H1 (cell line): ENCODE measurements around the gene SERAC1.

Experiments used
- CHD1 ChIP-seq: IDR thresholded peaks from 2 replicates; pipeline ENCODE4 v1.6.1; 2012; ENCODE audit warnings: low read depth, low read length, improper control_type of control experiment
- CREB1 ChIP-seq: IDR thresholded peaks from 2 replicates; pipeline ENCODE4 v1.6.1; 2012; ENCODE audit warnings: inconsistent platforms
- EGR1 ChIP-seq: IDR thresholded peaks from 2 replicates; pipeline ENCODE4 v1.6.1; 2011; ENCODE audit warnings: low read depth, low read length, borderline replicate concordance
- EZH2 ChIP-seq: fragments of 200-600 bp; sonication (generic); IDR thresholded peaks from 2 replicates; pipeline ENCODE4 v1.7.1; 2012; ENCODE audit warnings: low read depth, mild to moderate bottlenecking, moderate library complexity, low read length, inconsistent platforms; ENCODE audit not compliant: severe bottlenecking
- SIN3A ChIP-seq, 2 experiments: IDR thresholded peaks in 1 of 2; conservative IDR thresholded peaks in 1 of 2; 2 replicates each; pipeline ENCODE4 v1.6.1; 2011 to 2012; ENCODE audit warnings: low read length in 2 of 2, improper control_type of control experiment in 1 of 2, low read depth in 1 of 2, mild to moderate bottlenecking in 1 of 2
- TAF1 ChIP-seq: IDR thresholded peaks from 2 replicates; pipeline ENCODE4 v1.6.1; 2011; ENCODE audit warnings: mild to moderate bottlenecking, low read depth, low read length
- TF ChIP-seq, protein P1 (sequence below), 3 experiments: IDR thresholded peaks; 1 replicate in 2 of 3; 2 replicates in 1 of 3; pipeline versions ENCODE4 v1.5.1 to v1.6.1; 2011; ENCODE audit warnings: low read length in 3 of 3, mild to moderate bottlenecking in 3 of 3, inconsistent platforms in 2 of 3, low read depth in 1 of 3, moderate library complexity in 1 of 3; ENCODE audit not compliant: insufficient read depth in 1 of 3; ENCODE audit errors: control extremely low read depth in 1 of 3

DNA sequence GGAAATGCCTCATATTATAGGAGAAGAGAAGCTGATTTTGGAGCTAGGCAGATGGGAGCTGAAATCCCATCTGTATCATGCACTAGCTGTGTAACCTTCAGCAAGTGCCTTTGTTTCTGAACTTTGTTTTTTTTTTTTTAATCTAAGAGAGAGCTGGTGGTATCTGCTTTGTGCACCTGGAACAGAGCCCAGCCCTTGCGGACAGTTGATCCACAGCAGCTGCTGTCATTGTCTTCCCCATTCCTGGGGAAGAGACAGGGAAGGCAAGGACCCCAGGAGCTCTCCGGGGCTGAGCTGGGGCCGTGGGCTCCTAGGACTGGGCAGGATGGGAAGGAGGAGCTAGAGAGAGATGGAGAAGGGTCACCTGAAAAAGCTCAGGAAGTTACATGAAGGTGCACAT, 94.3 kb downstream of the SERAC1 start:
- no peak for TF ChIP-seq SIN3A (conservative IDR thresholded peaks at IDR 0.05 in 1 of 2, IDR thresholded peaks at IDR 0.05 in 1 of 2; ENCODE audit: low read depth in 1 of 2, low read length in 2 of 2)
- TF ChIP-seq, protein P1, sequence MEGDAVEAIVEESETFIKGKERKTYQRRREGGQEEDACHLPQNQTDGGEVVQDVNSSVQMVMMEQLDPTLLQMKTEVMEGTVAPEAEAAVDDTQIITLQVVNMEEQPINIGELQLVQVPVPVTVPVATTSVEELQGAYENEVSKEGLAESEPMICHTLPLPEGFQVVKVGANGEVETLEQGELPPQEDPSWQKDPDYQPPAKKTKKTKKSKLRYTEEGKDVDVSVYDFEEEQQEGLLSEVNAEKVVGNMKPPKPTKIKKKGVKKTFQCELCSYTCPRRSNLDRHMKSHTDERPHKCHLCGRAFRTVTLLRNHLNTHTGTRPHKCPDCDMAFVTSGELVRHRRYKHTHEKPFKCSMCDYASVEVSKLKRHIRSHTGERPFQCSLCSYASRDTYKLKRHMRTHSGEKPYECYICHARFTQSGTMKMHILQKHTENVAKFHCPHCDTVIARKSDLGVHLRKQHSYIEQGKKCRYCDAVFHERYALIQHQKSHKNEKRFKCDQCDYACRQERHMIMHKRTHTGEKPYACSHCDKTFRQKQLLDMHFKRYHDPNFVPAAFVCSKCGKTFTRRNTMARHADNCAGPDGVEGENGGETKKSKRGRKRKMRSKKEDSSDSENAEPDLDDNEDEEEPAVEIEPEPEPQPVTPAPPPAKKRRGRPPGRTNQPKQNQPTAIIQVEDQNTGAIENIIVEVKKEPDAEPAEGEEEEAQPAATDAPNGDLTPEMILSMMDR (IDR thresholded peaks at IDR 0.05; ENCODE audit: control extremely low read depth in 1 of 3, insufficient read depth in 1 of 3, low read depth in 1 of 3, low read length in 3 of 3) = no peak
- TF ChIP-seq TAF1 = no peak
- no peak for TF ChIP-seq CREB1
- TF ChIP-seq EZH2 = no peak
- TF ChIP-seq CHD1 = no peak
- TF ChIP-seq EGR1 = no peak
